HG03378 (cell line): Measurements from ENCODE around the gene FOXD4.
"Not testable (repeated sequence)": the region's sequence is repeated elsewhere in the genome, so short reads cannot be mapped to it uniquely, and the experiment has no call there.

Experiments
- ATAC-seq: cut with Tn5 transposase; IDR thresholded peaks from one replicate; pipeline ENCODE4 v1.9.1; 2021; ENCODE audit warnings: mild to moderate bottlenecking, moderate library complexity; ENCODE audit not compliant: unreplicated experiment

The FOXD4 gene

DNA sequence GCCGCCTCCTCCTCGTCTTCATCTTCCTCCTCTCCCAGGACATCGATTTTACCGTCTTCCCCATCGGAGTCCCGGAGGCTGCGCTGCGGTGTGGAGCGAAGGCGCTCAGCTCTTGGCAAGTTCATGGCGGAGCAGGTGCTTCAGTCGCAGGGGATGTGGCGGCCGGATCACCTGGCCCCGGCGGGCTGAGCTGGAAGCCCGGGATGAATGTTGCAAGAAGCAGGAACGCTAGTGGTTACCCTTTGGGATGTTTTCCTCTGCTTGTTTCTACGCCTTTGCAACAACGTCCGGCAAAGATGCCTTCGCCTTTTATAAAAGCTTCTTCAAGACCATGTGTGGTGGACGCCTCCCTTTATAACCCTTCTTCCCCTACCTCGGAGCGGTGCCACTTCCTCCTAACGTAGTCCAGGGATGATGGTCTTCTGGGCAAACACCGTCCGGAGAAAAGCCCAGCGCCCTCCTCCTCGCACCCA is at the start of gene FOXD4:
Gene FOXD4, minus strand, starts transcription at position 423 of the 473 bp plus-strand sequence. Its CDS starts 298 bp downstream, at position 125.
- ATAC-seq: not testable (repeated sequence)

DNA sequence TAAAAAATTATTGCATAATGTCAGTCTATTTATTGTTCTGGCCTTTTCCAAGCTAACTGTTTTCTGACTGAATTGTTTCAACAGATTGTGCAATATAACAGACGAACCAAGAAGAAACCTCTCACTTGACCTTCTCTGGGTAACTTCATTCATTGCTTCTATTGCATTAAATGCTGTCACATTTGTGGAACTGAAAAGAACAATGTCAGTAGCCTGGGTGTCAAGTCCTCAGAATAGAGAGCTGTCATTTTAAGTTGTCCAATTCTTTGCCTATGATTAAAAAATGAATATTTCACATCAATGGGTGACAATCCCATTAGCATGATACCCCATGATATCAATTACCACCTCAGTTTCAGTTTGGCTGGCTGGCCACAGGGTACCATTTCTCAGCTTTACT is 41.7 kb upstream of the FOXD4 start:
- ATAC-seq: not testable (repeated sequence)

DNA sequence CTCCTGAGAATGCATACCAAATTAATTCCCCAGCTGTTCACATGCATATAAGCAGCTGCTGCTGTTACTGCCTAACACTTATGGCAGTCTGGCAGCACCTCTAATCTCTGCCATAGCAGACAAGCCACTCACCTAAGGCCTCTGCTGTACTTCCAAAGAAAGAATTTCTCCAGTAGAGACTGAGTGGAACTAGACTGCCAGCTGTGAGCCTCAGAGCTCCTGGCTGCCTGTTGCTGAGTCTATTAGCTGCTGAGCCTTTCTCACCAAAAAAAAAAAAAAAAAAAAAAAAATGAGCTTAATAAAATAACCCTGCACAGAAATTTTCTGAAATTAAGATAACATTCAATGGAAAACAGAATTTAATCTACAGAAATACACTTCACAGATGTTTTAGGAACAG is 33.0 kb upstream of the FOXD4 start:
- not testable (repeated sequence) for ATAC-seq

DNA sequence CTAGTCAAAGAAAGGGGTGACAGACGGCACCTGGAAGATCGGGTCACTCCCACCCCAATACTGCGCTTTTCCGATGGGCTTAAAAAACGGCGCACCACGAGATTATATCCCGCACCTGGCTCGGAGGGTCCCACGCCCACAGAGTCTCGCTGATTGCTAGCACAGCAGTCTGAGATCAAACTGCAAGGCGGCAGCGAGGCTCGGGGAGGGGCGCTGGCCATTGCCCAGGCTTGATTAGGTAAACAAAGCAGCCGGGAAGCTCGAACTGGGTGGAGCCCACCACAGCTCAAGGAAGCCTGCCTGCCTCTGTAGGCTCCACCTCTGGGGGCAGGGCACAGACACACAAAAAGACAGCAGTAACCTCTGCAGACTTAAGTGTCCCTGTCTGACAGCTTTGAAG is 21.7 kb upstream of the FOXD4 start:
- ATAC-seq: not testable (repeated sequence)

DNA sequence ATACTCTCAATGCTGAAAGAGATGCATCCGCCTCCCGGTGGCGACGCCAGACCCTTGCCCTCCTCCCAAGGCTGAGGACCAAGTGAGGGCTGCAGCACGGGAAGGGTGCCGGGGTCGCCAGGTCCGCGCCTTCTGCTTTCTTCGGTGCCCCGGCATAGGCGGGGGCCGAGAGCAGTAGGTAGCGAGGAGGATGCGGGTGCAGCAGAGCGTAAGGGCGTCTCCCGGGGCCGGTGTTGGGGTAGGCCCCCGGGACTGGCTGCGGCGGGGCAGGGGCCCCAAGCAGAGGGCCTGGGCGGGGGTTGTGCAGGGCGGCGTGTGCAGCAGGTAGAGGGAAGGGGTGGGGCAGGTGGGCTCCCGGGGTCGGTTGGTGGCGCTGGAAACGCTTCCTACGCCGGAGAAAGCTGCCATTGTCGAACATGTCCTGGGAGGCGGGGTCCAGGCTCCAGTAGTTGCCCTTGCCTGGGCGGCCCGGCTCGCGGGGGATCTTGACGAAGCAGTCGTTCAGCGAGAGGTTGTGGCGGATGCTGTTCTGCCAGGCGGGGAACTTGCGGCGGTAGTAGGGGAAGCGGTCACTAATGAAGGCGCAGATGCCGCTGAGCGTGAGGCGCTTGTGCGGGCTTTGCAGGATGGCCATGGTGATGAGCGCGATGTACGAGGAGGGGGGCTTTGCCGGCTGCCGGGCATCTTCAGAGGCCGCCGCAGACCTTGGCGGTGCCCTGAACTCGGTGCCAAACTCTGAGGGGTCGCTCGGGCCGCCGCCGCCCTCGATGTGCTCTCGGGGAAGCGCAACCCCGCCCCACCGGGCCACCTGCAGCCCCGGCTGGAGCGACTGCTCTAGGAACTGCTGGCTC is 848 bp downstream of the FOXD4 start:
- ATAC-seq: not testable (repeated sequence)

DNA sequence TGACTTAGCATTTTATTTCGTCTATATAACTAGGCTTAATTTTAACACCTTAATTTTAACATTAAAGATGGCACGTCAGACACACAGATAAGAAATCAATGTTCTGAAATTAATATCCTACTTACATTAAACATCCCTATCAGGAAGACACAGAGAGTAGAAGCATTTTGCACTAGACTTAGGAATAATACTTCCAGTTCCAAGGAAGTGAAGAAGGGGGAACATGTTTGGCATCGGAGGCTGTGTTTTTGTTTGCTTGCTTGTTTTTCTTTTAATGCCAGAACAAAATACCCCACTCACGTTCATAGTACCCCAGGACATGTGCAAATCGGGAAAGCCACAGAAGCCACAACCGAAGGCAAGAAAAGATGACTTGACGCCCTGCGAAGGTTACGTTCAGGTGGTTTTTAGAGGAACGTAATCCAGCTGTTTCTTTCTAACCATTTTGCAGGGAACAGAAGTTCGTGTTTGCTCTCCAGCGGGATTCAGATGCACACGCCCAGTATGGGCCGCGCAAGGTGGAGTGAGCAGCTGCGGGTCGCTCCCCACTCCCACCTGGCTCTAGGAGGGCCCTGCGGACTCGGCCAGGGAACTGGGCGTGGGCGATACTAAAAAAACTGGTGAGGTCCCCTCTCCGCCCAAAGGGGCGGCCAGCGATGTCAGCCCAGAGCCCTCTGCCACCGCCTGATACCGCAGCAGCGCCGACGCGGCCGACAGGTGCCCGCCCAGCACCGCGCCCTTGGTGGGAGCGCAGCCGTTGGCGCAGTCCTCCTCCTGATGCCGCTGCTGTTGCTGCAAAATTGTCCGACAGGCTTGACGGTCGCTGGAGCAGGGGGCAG is 1.8 kb downstream of the FOXD4 start:
- not testable (repeated sequence) for ATAC-seq

DNA sequence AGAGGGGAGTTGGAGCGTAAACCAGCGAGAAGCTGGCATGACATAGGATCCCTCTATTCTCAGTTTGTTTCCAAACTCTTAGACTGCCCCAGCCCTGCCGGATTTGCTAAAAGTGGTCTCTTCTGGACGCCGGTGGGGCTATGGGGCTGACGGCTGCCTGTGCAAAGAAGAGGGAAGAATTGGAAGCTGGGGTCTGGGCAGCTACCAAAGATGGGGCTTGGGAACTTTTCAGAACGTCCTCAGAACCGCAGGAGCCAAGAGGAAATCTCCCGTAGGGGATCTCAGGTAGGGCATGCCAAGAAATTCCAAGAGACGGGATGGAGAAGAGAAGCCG is 3.1 kb downstream of the FOXD4 start:
- not testable (repeated sequence) for ATAC-seq

DNA sequence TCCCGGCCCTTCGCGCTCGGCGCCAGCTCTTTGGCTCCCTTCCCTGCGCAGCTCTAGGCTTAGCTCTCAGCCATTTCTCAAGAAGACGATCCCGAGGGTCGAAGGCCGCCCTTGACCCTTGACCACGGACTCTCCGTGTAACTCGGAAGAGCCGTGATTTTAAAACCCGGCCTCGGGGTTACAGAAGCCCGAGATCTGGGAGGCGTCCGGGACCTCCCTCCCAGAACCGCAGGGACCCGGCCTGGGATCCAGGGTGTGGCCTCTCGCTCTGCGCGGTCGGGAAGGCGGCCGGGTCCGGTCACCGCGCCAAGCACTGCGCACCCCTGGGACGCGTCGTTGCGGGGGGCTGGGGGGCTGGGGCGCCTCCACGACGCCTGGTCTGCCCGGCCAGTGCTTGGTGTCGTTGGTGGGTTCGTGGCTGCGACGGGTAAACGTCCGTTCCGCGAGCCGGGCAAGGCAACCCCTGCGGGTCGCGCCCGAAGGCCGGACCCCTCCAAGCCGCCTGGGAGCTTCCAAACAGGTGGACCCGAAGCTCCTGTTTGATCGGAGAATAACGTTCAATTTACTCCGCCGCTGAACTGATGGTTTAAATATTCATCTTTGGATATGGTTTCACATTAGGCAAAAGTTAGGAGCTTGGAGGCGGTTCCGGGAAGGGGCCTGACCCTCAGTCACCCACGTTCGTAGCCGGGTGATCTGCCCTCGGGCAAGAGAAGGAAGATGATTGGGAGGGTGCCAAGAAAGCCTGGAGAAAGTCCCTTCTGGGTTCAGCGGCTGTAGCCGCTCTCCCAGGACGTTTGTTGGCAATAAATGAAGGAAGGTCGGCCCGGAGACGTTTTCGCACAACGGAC is 3.7 kb downstream of the FOXD4 start:
- ATAC-seq: not testable (repeated sequence)

DNA sequence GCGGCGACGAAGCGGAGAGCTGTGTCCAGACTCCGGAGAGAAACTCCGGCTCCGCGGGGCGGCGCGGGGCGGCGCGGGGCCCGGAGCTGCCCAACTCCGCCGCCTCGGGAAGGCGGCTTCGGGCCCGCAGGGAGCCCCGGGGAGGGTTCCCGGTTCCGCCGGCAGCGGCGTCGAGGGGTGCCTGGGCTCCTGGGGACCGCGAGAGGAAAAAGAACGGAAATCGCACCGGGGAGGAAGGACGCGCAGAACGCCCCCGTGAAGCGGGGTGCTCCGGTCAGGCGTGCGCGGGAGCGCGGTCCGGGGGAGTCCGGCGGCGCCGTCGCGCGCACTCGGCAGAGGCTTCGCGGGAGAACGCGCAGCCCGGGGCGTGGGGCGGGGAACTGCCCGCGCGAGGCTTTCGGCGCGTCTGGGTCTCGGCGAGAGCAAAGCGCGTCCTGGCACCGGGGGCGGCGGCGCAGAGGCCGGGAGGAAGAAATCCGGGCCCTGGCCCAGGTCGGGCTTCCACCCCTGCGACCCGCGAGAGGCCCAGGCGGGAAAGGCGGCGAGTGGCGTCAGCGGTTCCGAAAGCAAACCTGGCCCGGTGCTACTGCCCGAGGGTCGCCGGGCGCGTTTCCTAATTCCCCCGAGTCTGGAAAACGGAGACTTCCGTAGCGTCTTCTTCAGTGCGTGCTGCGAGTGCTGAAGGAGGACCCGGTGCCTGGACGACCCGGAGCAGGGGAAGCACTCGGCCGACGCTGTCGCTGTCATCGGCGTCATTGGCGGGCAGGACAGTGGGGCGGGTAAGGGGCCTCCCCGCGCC is 4.5 kb downstream of the FOXD4 start:
- not testable (repeated sequence) for ATAC-seq

DNA sequence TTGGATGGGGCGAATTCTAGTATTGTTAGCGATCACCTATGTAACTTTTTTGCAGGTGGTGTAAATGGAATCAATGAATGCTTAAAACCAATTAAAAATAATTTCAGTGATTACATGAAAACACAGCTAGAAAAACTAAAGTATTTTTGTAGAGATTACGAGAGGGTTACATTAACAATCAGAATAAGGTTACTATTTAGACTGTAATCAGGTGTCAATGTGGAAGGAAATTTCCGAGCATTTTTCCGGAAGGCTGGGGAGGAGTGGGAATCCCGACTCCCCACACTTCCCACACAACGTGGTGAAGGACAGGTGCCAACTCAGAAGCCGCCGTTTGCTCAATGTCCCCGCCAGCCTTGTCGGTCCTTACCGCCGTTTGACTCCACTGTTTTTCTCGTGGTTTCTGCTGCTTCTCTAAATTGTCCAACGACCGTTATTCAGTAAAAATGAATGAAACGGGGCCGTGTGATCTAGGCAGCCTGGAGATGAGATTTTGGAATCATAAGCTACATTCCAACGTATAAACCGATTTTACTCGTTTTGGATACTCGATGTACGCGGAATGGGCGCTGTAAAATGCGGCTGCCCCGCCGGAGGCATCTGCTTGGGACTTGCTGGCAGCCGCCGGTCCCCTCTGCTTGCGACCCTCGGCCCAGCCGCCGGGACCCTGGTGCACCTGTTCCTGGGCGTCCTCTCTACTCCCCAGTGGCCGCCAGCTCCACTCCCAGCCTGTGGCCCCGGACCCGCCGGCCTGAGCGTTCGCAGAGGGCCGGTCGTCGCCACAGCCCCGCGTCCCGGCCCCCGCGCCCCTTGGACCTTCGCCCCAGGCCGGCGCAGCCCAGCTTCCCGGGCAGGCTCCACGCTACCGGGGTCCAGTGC is 5.4 kb downstream of the FOXD4 start:
- not testable (repeated sequence) for ATAC-seq

DNA sequence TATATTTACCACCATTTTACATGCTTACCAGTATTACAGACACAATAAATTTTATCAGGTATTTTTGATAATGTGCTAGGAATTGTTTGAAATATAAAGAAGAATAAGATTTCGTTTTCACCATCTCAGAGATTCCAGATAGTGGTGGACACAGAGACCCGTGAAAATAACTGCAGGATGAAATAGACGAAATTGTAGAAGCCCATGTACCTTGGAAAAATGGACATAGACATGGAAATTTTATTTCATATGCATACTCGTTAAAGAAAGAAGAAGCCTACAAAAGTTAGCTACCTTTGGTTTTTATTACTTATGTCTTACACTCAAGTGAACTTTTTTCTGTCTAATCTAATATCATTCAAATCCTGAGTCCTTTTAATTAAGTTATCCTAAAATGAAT is 7.5 kb downstream of the FOXD4 start:
- ATAC-seq: not testable (repeated sequence)

DNA sequence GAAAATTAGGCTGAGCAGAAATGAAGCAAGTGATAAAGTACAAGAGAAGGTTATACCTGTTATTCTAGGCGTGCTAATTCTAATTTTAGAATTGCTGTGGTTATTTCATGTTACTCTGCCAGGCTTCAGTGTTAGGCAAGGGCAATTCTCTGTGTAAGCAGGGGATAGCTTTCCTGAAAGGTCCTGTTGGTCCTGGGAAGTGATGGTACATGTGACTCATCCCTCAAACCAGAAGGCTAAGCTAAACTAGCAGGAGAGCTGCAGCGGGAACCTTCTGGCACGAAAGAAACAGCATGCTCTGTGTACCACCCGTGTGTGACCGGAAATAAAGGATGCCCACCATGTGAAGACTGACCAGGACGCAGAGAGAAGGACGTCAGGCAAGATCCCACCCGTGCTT is 8.7 kb downstream of the FOXD4 start:
- ATAC-seq: not testable (repeated sequence)

DNA sequence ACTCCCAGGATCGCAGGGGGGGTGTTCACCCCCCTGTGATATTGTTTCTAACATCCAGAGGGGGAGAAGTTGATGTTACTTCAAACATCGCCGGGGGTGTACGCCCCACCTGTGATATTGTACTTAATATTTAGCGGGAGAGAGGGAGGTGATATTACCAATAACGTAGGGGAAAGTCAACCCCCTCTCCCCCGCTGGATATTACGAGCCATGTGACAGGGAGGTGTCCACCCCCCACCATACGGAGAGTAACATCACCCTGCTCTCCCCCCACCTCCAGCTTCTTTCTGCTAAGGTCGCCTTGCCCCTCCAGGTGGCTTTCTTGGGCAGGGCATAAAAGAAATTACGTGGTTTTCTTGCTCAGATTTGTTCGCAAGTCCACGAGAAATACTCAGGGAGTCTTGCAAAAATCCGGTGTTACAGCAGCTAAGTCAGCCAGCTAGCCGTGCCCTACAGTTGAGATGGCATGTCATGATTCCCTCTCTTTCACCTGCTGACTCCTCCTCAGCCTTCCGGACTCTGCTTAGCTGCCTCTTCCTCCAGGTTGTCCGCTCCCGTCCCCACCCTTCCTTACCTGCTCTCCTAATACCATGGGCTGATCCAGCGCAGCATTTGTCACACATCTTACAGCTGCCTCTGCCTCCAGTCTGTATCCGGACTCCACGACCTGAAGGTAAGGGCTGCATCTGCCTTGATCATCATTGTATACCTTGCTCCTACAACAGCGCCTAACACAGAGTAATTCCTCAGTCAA is 9.3 kb downstream of the FOXD4 start:
- ATAC-seq: not testable (repeated sequence)

DNA sequence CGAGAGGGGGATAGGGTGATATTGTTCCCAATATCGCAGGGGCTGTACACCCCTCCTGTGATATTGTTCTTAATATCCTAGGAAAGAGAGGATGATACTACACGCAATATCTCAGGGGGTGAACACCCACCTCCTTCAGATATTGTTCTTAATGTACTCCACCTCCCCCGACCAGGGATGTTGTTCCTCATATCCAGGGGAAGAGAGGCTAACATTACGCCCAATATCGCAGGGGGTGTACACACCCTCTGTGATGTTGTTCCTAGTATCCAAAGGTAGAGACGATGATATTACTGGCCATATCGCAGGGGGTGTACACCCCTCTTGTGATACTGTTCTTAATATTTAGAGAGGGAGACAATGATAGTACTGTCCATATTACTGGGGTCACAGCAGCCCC is 12.2 kb downstream of the FOXD4 start:
- ATAC-seq: not testable (repeated sequence)

DNA sequence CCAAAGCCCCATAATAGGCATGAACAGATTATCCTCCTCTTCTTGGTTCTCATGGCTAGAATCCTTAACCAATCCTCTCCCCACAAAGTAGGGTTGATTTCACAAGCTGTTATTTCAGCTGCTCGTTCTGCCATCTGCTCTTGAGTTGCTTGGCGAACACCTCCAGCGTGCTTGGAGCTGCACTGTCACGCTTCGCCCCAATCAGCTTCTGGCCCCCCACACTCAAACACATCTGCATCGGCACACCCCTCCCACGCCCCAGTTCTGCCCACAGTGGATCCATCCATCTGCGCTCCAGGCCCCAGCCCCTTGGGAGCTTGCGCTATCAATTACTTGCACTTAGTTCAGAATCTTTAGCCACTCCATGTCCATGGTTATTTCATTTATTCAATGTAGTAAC is 17.8 kb downstream of the FOXD4 start:
- ATAC-seq: not testable (repeated sequence)

DNA sequence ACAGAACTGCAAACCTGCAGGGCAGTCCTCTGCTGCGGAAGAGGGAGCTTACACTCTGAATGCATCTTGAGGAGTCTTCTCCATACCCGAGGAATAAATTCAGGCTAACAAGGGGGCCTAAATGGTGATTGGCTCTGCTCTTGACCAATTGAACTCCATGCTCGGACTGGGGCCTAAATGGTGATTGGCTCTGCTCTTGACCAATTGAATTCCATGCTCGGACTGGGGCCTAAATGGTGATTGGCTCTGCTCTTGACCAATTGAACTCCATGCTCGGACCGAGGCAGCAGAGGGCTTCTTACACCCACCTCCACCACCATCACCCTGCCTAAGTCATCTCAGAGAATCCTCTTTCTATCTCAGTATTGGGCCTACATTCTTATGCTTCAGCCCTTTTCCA is 18.4 kb downstream of the FOXD4 start:
- not testable (repeated sequence) for ATAC-seq

DNA sequence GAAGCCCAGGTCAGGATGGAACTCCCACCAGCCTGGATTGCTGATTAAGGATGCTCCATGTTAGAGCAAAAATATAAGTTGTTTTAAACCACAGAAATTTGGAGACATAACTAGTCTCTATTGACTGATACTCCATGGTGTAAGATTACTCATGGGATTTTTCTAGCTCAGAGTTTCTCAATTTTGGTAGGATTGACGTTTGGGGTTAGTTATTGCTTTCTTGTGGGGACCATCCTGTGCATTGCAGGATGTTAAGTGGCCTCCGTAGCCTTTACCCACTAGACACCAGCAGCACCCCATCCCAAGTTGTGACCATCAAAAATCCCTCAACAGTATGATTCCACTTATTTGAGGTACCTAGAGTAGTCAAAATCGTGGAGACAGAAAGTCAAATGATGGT is 19.4 kb downstream of the FOXD4 start:
- ATAC-seq: not testable (repeated sequence)

DNA sequence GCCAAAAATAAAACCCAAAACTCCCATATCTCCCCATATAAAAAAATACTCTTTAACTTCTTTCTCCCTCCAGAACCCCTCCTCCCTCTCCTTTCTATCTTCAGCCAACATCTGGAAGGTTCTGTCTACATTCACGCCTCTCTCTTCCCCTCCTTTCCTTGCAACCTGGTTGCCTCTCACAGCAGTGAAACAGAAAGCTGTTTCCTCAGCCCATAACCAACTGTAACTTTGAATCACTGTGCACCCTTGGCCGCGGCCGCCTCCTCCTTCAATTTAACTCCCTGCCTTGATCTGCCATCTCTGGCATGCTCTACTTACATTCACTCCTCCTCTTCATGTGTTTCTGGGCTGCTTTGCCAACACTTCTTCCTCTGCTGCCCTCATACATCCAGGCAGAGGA is 23.2 kb downstream of the FOXD4 start:
- ATAC-seq: not testable (repeated sequence)
